ENCODE data around the gene ISL2.

- TF ChIP-seq YY1 (IDR thresholded peaks at IDR 0.05; ENCODE audit: insufficient read depth, insufficient read length) (no peak), ZNF274 (IDR thresholded peaks at IDR 0.05; ENCODE audit: low read depth, low read length) (no peak)
Observed at GRCh38 chr15:76344893-76345582, 8.5 kb downstream of the ISL2 start.
